SU-DHL-6 (cell line): ENCODE results near the gene COL18A1.

Source experiments
- H2AFZ ChIP-seq: fragments of 200-600 bp; sonication (generic); 2 replicates; pipeline ENCODE4 v1.6.1; 2014; ENCODE audit warnings: low read depth, mild to moderate bottlenecking, moderate library complexity, mixed read lengths, antibody characterized with exemption, low read length; ENCODE audit not compliant: severe bottlenecking
- H3F3A ChIP-seq: fragments of 200-600 bp; shearing (Covaris generic); 2 replicates; pipeline ENCODE4 v1.6.0; 2016; ENCODE audit warnings: antibody characterized with exemption, mild to moderate bottlenecking; ENCODE audit not compliant: insufficient read depth
- H3K27ac ChIP-seq: fragments of 200-600 bp; sonication (generic); 2 replicates; pipeline ENCODE4 v1.5.1; 2016; ENCODE audit warnings: low read depth, mild to moderate bottlenecking, low read length, moderate library complexity, mixed read lengths
- H3K27me3 ChIP-seq: fragments of 200-600 bp; sonication (generic), shearing (Covaris generic); 2 replicates; pipeline ENCODE4 v1.6.0; 2014; ENCODE audit warnings: mild to moderate bottlenecking, low read length
- H3K36me3 ChIP-seq: fragments of 200-600 bp; sonication (generic); 2 replicates; pipeline ENCODE4 v1.6.1; 2014; ENCODE audit warnings: mild to moderate bottlenecking, low read length, mixed read lengths
- H3K4me2 ChIP-seq: fragments of 300-600, 200-600 bp; shearing (Covaris generic), sonication (generic); 2 replicates; pipeline ENCODE4 v1.6.0; 2014; ENCODE audit warnings: low read length, low read depth, mild to moderate bottlenecking; ENCODE audit not compliant: poor library complexity, severe bottlenecking
- H3K4me3 ChIP-seq: fragments of 200-600 bp; sonication (generic); 2 replicates; pipeline ENCODE4 v1.5.1; 2014; ENCODE audit warnings: antibody characterized with exemption, low read length, mild to moderate bottlenecking, mixed read lengths; ENCODE audit not compliant: insufficient read depth, poor library complexity, severe bottlenecking
- H3K79me2 ChIP-seq: fragments of 200-600 bp; sonication (generic); 2 replicates; pipeline ENCODE4 v1.6.1; 2014; ENCODE audit warnings: mild to moderate bottlenecking, low read length, moderate library complexity; ENCODE audit not compliant: insufficient read depth
- H3K9ac ChIP-seq: fragments of 200-600 bp; sonication (generic); 2 replicates; pipeline ENCODE4 v1.7.0; 2014; ENCODE audit warnings: mild to moderate bottlenecking, low read length
- H3K9me2 ChIP-seq: fragments of 200-600 bp; sonication (generic); replicated peaks from 2 replicates; pipeline ENCODE4 v1.6.1; 2014; ENCODE audit warnings: low read length; ENCODE audit not compliant: insufficient read depth
- H3K9me3 ChIP-seq: fragments of 200-600 bp; sonication (generic); 2 replicates; pipeline ENCODE4 v1.6.1; 2014; ENCODE audit warnings: low read length, mixed read lengths; ENCODE audit not compliant: insufficient read depth
- H4K20me1 ChIP-seq: fragments of 200-600 bp; sonication (generic); 2 replicates; pipeline ENCODE4 v1.6.1; 2014; ENCODE audit warnings: low read depth, mild to moderate bottlenecking, antibody characterized with exemption, low read length, moderate library complexity, mixed read lengths
- CTCF ChIP-seq: fragments of 200-600 bp; sonication (generic); IDR thresholded peaks from one replicate; pipeline ENCODE4 v1.5.1; 2017; ENCODE audit warnings: antibody characterized with exemption, mild to moderate bottlenecking, low read length, moderate library complexity; ENCODE audit not compliant: insufficient read depth, poor library complexity, severe bottlenecking
- EZH2phosphoT487 ChIP-seq: fragments of 200-600 bp; sonication (generic), shearing (Covaris generic); conservative IDR thresholded peaks from 2 replicates; pipeline ENCODE4 v1.6.1; 2018; ENCODE audit warnings: mild to moderate bottlenecking, antibody characterized with exemption, low read length, moderate library complexity, mixed read lengths

COL18A1 gene

GRCh38 chr21:45472445-45473365, 67.7 kb downstream of the COL18A1 start:
- H3F3A ChIP-seq, result no peaks in the 10 kb centered on the region
- H3K4me2 ChIP-seq, result no peak overlapping the region
- H3K79me2 ChIP-seq, result no peaks in the 10 kb centered on the region
- no peak overlapping the region for H3K4me3 ChIP-seq
- H3K27ac ChIP-seq, result no peak overlapping the region
- H3K9me3 ChIP-seq, result no peaks in the 10 kb centered on the region
- H3K9me2 ChIP-seq, result no peaks in the 10 kb centered on the region
- H2AFZ ChIP-seq, result no peak overlapping the region
- TF ChIP-seq CTCF (no peak), EZH2phosphoT487 (no peak)
- H3K27me3 ChIP-seq, result no peaks in the 10 kb centered on the region
- no peak overlapping the region for H3K9ac ChIP-seq
- no peaks in the 10 kb centered on the region for H4K20me1 ChIP-seq
- H3K36me3 ChIP-seq, result no peaks in the 10 kb centered on the region

GRCh38 chr21:45473496-45474322, 68.7 kb downstream of the COL18A1 start:
- Histone ChIP-seq H3K4me3 (no peak overlapping the region), H3K9me3 (no peaks in the 10 kb centered on the region), H3K9me2 (no peaks in the 10 kb centered on the region), H3K27me3 (no peaks in the 10 kb centered on the region), H3K27ac (no peak overlapping the region), H3K79me2 (no peaks in the 10 kb centered on the region), H3K36me3 (no peaks in the 10 kb centered on the region), H3K4me2 (no peak overlapping the region), H3K9ac (no peak overlapping the region), H2AFZ (no peak overlapping the region), H3F3A (no peaks in the 10 kb centered on the region), H4K20me1 (no peaks in the 10 kb centered on the region)
- TF ChIP-seq EZH2phosphoT487 (no peak), CTCF (no peak)

- Histone ChIP-seq H3K36me3 (no peaks in the 10 kb centered on the region), H3K9me2 (no peaks in the 10 kb centered on the region), H3F3A (no peaks in the 10 kb centered on the region), H2AFZ (no peak overlapping the region), H3K27me3 (no peaks in the 10 kb centered on the region), H4K20me1 (no peaks in the 10 kb centered on the region), H3K4me3 (no peak overlapping the region), H3K27ac (no peak overlapping the region), H3K9me3 (no peaks in the 10 kb centered on the region), H3K79me2 (no peaks in the 10 kb centered on the region), H3K9ac (no peak overlapping the region), H3K4me2 (no peak overlapping the region)
- TF ChIP-seq CTCF, result no peak
- no peak for TF ChIP-seq EZH2phosphoT487
These were observed 69.5 kb downstream of the COL18A1 start for GRCh38 chr21:45474323-45474950.
